Measurements from ENCODE around the gene ABCB1. TPM values are rescaled to one million over a fixed set of nuclear protein-coding genes. Genes with fewer than 3 reads are reported as not detected.
A peak's percentile ranks its signal among the peaks of the same experiment; 100 is the strongest.

Gene ABCB1
- total RNA-seq, 1 experiment from 2014 or later: not detected

GRCh38 chr7:87517136-87517815 is 83.4 kb downstream of the ABCB1 start:
- H3K4me3 ChIP-seq (ENCODE audit: insufficient read depth, low read depth, low read length): no peak overlapping the region
- H3K36me3 ChIP-seq (replicated peaks; ENCODE audit: control insufficient read depth, insufficient read depth, low read length): no peaks in the 10 kb centered on the region
- DNase-seq: no peak
- H3K27me3 ChIP-seq (ENCODE audit: control insufficient read depth, insufficient read depth, low read length): no peaks in the 10 kb centered on the region

DNA sequence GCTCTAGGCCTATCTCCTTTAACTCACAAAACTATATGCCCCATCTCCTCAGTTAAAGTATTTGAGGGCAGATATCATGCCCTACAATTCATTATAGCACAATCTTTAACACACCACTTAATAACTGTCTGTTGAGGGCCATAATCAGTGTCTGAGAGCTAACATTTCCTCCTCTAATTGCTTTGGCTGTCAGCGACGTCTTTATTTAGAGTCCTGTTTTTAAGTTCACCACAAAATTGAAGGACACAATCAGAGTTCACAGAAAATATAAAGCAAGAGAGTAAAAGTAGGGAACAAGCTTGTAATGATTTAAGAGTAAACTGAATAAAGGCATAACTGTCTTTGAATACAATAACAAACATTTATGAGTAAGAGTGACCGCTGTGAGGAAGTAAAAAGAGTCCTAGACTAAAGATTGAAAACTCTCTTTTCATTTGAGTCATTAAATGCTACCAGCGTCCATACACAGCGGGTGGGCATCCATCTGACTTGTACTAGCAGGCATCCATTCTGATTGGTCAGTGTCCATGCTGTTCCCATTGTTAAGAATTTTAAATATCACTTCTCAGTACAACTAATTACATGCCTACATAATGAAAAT is 86.8 kb downstream of the ABCB1 start:
- Histone ChIP-seq H3K27me3 (ENCODE audit: control insufficient read depth, insufficient read depth, low read length) (no peaks in the 10 kb centered on the region), H3K36me3 (replicated peaks; ENCODE audit: control insufficient read depth, insufficient read depth, low read length) (no peaks in the 10 kb centered on the region), H3K4me3 (ENCODE audit: insufficient read depth, low read depth, low read length) (no peak overlapping the region)
- no peak for DNase-seq

- Histone ChIP-seq H3K36me3 (replicated peaks; ENCODE audit: control insufficient read depth, insufficient read depth, low read length) (no peaks in the 10 kb centered on the region), H3K4me3 (ENCODE audit: insufficient read depth, low read depth, low read length) (no peak overlapping the region), H3K27me3 (ENCODE audit: control insufficient read depth, insufficient read depth, low read length) (no peaks in the 10 kb centered on the region)
- no peak for DNase-seq
These were observed 87.8 kb downstream of the ABCB1 start for GRCh38 chr7:87512906-87513305.

DNA sequence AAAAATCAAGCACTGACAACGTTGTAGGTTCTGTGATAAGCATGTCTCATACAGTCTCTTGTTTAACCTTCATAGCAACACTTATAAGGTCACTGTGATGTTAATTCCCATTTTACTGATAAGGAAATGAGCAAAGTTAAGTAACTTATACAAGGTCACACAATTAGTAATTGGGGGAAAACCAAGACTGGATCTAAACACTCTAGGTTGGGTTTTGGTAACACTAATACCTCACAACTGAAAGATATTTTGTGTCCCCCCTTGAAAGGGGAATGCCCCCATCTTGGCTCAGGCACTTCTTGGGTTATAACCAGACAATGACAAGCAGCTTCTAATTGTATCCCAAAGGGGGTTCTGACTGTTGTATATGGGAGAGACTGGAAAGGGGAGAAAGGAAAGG is 89.2 kb downstream of the ABCB1 start:
- H3K4me3 ChIP-seq (ENCODE audit: insufficient read depth, low read depth, low read length): no peak overlapping the region
- H3K27me3 ChIP-seq (ENCODE audit: control insufficient read depth, insufficient read depth, low read length): no peaks in the 10 kb centered on the region
- no peaks in the 10 kb centered on the region for H3K36me3 ChIP-seq (replicated peaks; ENCODE audit: control insufficient read depth, insufficient read depth, low read length)
- no peak for DNase-seq

DNA sequence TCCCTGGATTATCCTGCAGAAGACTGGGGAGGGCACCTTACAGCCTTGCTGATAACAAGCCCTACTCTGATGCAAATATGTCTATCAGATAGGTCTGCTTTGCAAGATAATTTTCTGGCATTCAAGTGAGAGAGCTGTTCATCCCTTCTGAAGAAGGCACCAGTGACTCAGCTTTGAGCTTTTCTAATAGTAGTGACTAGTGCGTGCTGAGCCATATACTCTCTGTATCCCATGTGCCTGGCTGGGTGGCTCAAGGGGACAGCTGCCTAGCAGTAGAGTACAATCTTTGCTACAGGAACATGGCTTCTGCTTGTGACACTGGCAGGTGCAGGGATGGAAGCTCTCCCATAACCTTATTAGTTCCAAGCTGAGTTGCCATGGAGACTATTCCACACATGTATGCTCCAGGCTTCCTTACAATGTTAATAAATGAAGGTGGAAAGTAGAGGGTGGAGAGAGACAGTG is 90.2 kb downstream of the ABCB1 start:
- no peaks in the 10 kb centered on the region for H3K36me3 ChIP-seq (replicated peaks; ENCODE audit: control insufficient read depth, insufficient read depth, low read length)
- H3K27me3 ChIP-seq (ENCODE audit: control insufficient read depth, insufficient read depth, low read length): no peaks in the 10 kb centered on the region
- H3K4me3 ChIP-seq (ENCODE audit: insufficient read depth, low read depth, low read length): no peak overlapping the region
- no peak for DNase-seq

- H3K27me3 ChIP-seq (ENCODE audit: control insufficient read depth, insufficient read depth, low read length): no peaks in the 10 kb centered on the region
- no peak overlapping the region for H3K4me3 ChIP-seq (ENCODE audit: insufficient read depth, low read depth, low read length)
- no peaks in the 10 kb centered on the region for H3K36me3 ChIP-seq (replicated peaks; ENCODE audit: control insufficient read depth, insufficient read depth, low read length)
- DNase-seq: peak; percentile 18
These were observed 93.2 kb downstream of the ABCB1 start for GRCh38 chr7:87507446-87507845.

- no peaks in the 10 kb centered on the region for H3K27me3 ChIP-seq (ENCODE audit: control insufficient read depth, insufficient read depth, low read length)
- no peak for DNase-seq
- H3K36me3 ChIP-seq (replicated peaks; ENCODE audit: control insufficient read depth, insufficient read depth, low read length): no peaks in the 10 kb centered on the region
- no peak overlapping the region for H3K4me3 ChIP-seq (ENCODE audit: insufficient read depth, low read depth, low read length)
These were observed 94.2 kb downstream of the ABCB1 start for GRCh38 chr7:87506246-87507180.

DNA sequence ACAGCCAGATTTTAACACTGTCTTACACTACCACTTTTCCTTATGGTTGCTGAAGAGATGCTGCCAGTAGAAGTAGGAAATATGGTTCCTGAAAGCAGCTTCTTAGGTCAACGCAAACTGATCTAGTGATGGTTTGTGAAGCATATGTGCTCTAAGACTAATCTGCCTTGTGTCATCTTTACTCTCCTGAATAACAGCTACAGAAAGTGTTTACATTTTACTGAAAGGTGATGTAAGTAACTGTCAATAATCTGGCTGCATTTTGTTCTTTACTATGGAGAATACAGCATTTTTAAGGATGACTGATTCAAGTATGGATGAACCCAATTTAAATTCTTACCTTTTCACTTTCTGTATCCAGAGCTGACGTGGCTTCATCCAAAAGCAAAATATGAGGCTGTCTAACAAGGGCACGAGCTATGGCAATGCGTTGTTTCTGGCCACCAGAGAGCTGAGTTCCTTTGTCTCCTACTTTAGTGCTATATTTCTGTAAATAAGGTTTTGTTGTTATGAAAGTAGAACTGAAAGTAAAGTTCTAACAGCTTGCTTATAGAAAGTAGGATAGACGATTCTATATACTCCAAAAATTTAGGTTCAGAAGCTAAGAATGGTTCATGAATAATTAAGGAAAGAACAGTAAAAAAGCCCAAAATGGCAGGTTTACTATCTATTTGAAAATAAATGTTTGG is 95.0 kb downstream of the ABCB1 start:
- no peak for DNase-seq
- Histone ChIP-seq H3K36me3 (replicated peaks; ENCODE audit: control insufficient read depth, insufficient read depth, low read length) (no peaks in the 10 kb centered on the region), H3K27me3 (ENCODE audit: control insufficient read depth, insufficient read depth, low read length) (no peaks in the 10 kb centered on the region), H3K4me3 (ENCODE audit: insufficient read depth, low read depth, low read length) (no peak overlapping the region)

DNA sequence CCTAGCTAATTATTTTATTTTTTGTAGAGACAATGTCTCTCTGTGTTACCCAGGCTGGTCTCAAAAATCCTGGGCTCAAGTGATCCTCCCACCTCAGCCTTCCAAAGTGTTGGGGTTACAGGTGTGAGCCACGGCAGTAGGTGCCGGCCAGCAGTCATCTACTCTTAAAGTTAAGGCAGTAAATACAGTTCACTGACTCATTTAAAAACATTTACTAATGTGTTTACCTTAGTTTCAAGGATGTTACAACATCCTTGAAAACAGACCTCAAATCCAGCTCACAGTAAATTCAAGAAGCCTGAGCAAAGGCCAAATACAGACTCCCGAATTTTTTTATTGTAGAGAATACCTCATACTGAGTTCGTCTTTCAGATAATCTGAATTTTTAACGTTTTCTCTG is 95.6 kb downstream of the ABCB1 start:
- DNase-seq: no peak
- no peaks in the 10 kb centered on the region for H3K27me3 ChIP-seq (ENCODE audit: control insufficient read depth, insufficient read depth, low read length)
- no peak overlapping the region for H3K4me3 ChIP-seq (ENCODE audit: insufficient read depth, low read depth, low read length)
- no peaks in the 10 kb centered on the region for H3K36me3 ChIP-seq (replicated peaks; ENCODE audit: control insufficient read depth, insufficient read depth, low read length)

GRCh38 chr7:87499494-87499893 is 101.2 kb downstream of the ABCB1 start:
- no peak overlapping the region for H3K4me3 ChIP-seq (ENCODE audit: insufficient read depth, low read depth, low read length)
- no peak for DNase-seq
- H3K36me3 ChIP-seq (replicated peaks; ENCODE audit: control insufficient read depth, insufficient read depth, low read length): no peaks in the 10 kb centered on the region
- no peaks in the 10 kb centered on the region for H3K27me3 ChIP-seq (ENCODE audit: control insufficient read depth, insufficient read depth, low read length)

DNA sequence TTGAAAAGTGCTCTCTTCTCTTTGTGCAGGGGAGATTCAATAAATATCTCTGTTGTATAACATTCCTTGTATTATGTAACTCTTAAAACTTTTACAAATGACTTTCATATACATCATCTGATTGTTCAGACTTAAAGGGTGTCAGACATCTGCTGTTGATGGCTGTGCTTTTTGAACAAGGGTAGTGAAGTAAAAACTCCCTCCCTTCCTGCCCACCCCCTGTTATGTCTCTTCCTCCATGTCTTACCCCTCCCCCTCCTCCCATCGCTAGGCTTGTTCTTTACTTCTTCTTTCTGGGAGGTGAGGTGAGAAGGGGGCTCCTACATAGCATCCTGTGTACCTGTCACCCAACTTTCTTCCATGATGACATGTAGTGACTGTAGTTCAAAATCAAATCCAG is 101.8 kb downstream of the ABCB1 start:
- H3K4me3 ChIP-seq (ENCODE audit: insufficient read depth, low read depth, low read length): no peak overlapping the region
- H3K36me3 ChIP-seq (replicated peaks; ENCODE audit: control insufficient read depth, insufficient read depth, low read length): no peaks in the 10 kb centered on the region
- DNase-seq: no peak
- H3K27me3 ChIP-seq (ENCODE audit: control insufficient read depth, insufficient read depth, low read length): no peaks in the 10 kb centered on the region

- DNase-seq: no peak
- no peaks in the 10 kb centered on the region for H3K36me3 ChIP-seq (replicated peaks; ENCODE audit: control insufficient read depth, insufficient read depth, low read length)
- H3K27me3 ChIP-seq (ENCODE audit: control insufficient read depth, insufficient read depth, low read length): no peaks in the 10 kb centered on the region
- no peak overlapping the region for H3K4me3 ChIP-seq (ENCODE audit: insufficient read depth, low read depth, low read length)
These were observed 103.2 kb downstream of the ABCB1 start for GRCh38 chr7:87497482-87497881.

GRCh38 chr7:87495366-87495765 is 105.3 kb downstream of the ABCB1 start:
- Histone ChIP-seq H3K4me3 (ENCODE audit: insufficient read depth, low read depth, low read length) (no peak overlapping the region), H3K27me3 (ENCODE audit: control insufficient read depth, insufficient read depth, low read length) (no peaks in the 10 kb centered on the region), H3K36me3 (replicated peaks; ENCODE audit: control insufficient read depth, insufficient read depth, low read length) (no peaks in the 10 kb centered on the region)
- DNase-seq: no peak

DNA sequence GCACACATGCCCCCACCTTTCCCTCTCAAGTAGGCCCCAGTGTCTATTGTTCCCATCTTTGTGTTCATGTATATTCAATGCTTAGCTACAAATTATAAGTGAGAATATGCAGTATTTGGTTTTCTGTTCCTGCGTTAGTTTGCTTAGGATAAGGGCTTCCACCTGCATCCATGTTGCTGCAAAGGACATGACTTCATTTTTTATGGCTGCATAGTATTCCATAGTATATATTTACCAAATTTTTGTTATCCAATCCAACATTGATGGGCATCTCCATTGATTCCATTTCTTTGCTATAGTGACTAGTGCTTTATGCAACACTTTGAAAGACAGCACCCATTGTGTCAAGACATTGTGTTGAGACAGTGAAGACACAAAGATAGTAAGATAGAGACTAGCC is 106.2 kb downstream of the ABCB1 start:
- Histone ChIP-seq H3K36me3 (replicated peaks; ENCODE audit: control insufficient read depth, insufficient read depth, low read length) (no peaks in the 10 kb centered on the region), H3K4me3 (ENCODE audit: insufficient read depth, low read depth, low read length) (no peak overlapping the region), H3K27me3 (ENCODE audit: control insufficient read depth, insufficient read depth, low read length) (no peaks in the 10 kb centered on the region)
- DNase-seq: no peak

Data from H7 (cell line).